HepG2 (cell line): ENCODE results near the gene SND1. TPM values are rescaled to one million over a fixed set of nuclear protein-coding genes. Genes with fewer than 3 reads are reported as not detected.

ENCODE experiments used
- ATF2 ChIP-seq: sonication (generic); formaldehyde crosslinking; IDR thresholded peaks from 2 replicates; pipeline ENCODE4 v1.4.0; 2020; ENCODE audit warnings: missing genetic modification reagents
- GRHL1 ChIP-seq: sonication (generic); formaldehyde crosslinking; conservative IDR thresholded peaks from 2 replicates; pipeline ENCODE4 v1.8.0; 2022; ENCODE audit warnings: missing genetic modification reagents
- LCORL ChIP-seq, 2 experiments: fragments of 450-650 bp in 1 of 2; sonication (generic) in 1 of 2; formaldehyde crosslinking in 1 of 2; IDR thresholded peaks; 2 replicates each; pipeline versions ENCODE4 v1.5.0 to v1.6.1; 2017 to 2020; ENCODE audit warnings: antibody characterized with exemption in 1 of 2, missing genetic modification reagents in 1 of 2
- MAX ChIP-seq: IDR thresholded peaks from 2 replicates; pipeline ENCODE4 v1.6.1; 2012; ENCODE audit warnings: inconsistent platforms
- MED8 ChIP-seq: sonication (generic); formaldehyde crosslinking; IDR thresholded peaks from 2 replicates; pipeline ENCODE4 v1.8.1; 2023; ENCODE audit warnings: mild to moderate bottlenecking, missing genetic modification reagents; ENCODE audit not compliant: insufficient replicate concordance
- MEIS2 ChIP-seq: sonication (generic); formaldehyde crosslinking; IDR thresholded peaks from 2 replicates; pipeline ENCODE4 v1.9.0; 2021; ENCODE audit warnings: mild to moderate bottlenecking, missing genetic modification reagents
- PHF20 ChIP-seq: sonication (generic); formaldehyde crosslinking; IDR thresholded peaks from 2 replicates; pipeline ENCODE4 v1.5.0; 2020; ENCODE audit warnings: mild to moderate bottlenecking, missing genetic modification reagents
- POLR2A ChIP-seq, 2 experiments: IDR thresholded peaks; 2 replicates each; pipeline ENCODE4 v1.6.1; 2011; ENCODE audit warnings: low read depth in 2 of 2, low read length in 2 of 2, mild to moderate bottlenecking in 1 of 2, moderate library complexity in 1 of 2; ENCODE audit not compliant: insufficient read depth in 1 of 2
- RXRB ChIP-seq: IDR thresholded peaks from 2 replicates; pipeline ENCODE4 v1.6.1; 2016; ENCODE audit warnings: borderline replicate concordance, missing genetic modification reagents, missing compliant biosample characterization
- SALL1 ChIP-seq: sonication (generic); formaldehyde crosslinking; IDR thresholded peaks from 2 replicates; pipeline ENCODE4 v1.8.0; 2022; ENCODE audit warnings: mild to moderate bottlenecking, missing genetic modification reagents
- SMAD9 ChIP-seq: sonication (generic); formaldehyde crosslinking; IDR thresholded peaks from 2 replicates; pipeline ENCODE4 v1.5.1; 2020; ENCODE audit warnings: mild to moderate bottlenecking, missing genetic modification reagents
- YY1 ChIP-seq: IDR thresholded peaks from 2 replicates; pipeline ENCODE4 v1.6.1; 2011; ENCODE audit warnings: low read length, low read depth, moderate library complexity, mild to moderate bottlenecking; ENCODE audit not compliant: insufficient read depth, insufficient replicate concordance
- ZNF275 ChIP-seq: sonication (generic); formaldehyde crosslinking; IDR thresholded peaks from 2 replicates; pipeline ENCODE4 v1.8.0; 2022; ENCODE audit warnings: missing genetic modification reagents, mild to moderate bottlenecking, inconsistent platforms, borderline replicate concordance
- ZNF33A ChIP-seq: sonication (generic); formaldehyde crosslinking; IDR thresholded peaks from 2 replicates; pipeline ENCODE4 v1.5.1; 2020; ENCODE audit warnings: missing genetic modification reagents, mild to moderate bottlenecking, moderate library complexity, borderline replicate concordance
- ZNF34 ChIP-seq: sonication (generic); formaldehyde crosslinking; IDR thresholded peaks from 2 replicates; pipeline ENCODE4 v1.4.0; 2020; ENCODE audit warnings: mild to moderate bottlenecking, missing genetic modification reagents, borderline replicate concordance
- ZNF512B ChIP-seq: sonication (generic); formaldehyde crosslinking; IDR thresholded peaks from 2 replicates; pipeline ENCODE4 v1.5.1; 2020; ENCODE audit warnings: missing genetic modification reagents, mild to moderate bottlenecking, borderline replicate concordance
- ZNF574 ChIP-seq: sonication (generic); formaldehyde crosslinking; IDR thresholded peaks from 2 replicates; pipeline ENCODE4 v1.4.0; 2020; ENCODE audit warnings: missing genetic modification reagents
- ZNF850 ChIP-seq: sonication (generic); formaldehyde crosslinking; conservative IDR thresholded peaks from 2 replicates; pipeline ENCODE4 v1.9.0; 2021; ENCODE audit warnings: mild to moderate bottlenecking, missing genetic modification reagents
- polyA plus RNA-seq, 8 experiments: library from polyadenylated mRNA; depleted of rRNA in 3 of 8; stranded (reverse) in 7 of 8; unstranded in 1 of 8; fragments of >200 nt; fragmentation: Illumina TruSeq in 4 of 8; extraction: Trizol in 4 of 8; gene quantifications; 2 replicates each; pipeline versions ENCODE4 v1.2.1 to v1.2.3, GENCODE V29; 2011 to 2016; ENCODE audit warnings: low read depth in 4 of 8, missing spikeins in 1 of 8, mixed read lengths in 1 of 8; ENCODE audit not compliant: insufficient read depth in 1 of 8
- total RNA-seq, 5 experiments: library from RNA; depleted of rRNA; stranded (reverse); fragments of >200 nt; fragmentation: Illumina TruSeq; extraction: Trizol; gene quantifications; 2 replicates each; pipeline ENCODE4 v1.2.3, GENCODE V29; 2016; ENCODE audit warnings: low read depth in 1 of 5

Gene SND1
- total and polyA plus RNA-seq, 2 of the 13 experiments (the other 11 are each of a cell fraction or from before 2014, with no cell fraction given) = 110 to 182 TPM

- TF ChIP-seq ZNF275 (CRISPR knock-in tag) = 0 out of 2 replicates have a peak, but pooled peaks have one; percentile 34
- no peak for TF ChIP-seq ZNF850 (CRISPR knock-in tag)
- no peak for TF ChIP-seq GRHL1 (CRISPR knock-in tag)
- no peak for TF ChIP-seq ZNF33A
- TF ChIP-seq ZNF34 (CRISPR knock-in tag) = no peak
- TF ChIP-seq MEIS2 (CRISPR knock-in tag) = peak; percentile 74; the same call in 1 of the 2 replicates
- peak; percentile 50; the same call in 1 of the 2 replicates for TF ChIP-seq SALL1 (CRISPR knock-in tag)
- no peak for TF ChIP-seq MED8 (CRISPR knock-in tag)
- TF ChIP-seq MAX = peak; percentile 98
- TF ChIP-seq SMAD9 (CRISPR knock-in tag) = no peak
- peak; percentile 53 for TF ChIP-seq YY1
- TF ChIP-seq PHF20 (CRISPR knock-in tag) = no peak
- TF ChIP-seq ZNF512B (CRISPR knock-in tag) = no peak
- no peak for TF ChIP-seq POLR2A (IDR thresholded peaks at IDR 0.05; ENCODE audit: insufficient read depth in 1 of 2, low read depth in 2 of 2, low read length in 2 of 2)
- no peak for TF ChIP-seq RXRB
- no peak for TF ChIP-seq ATF2 (CRISPR knock-in tag)
- 0 out of 2 replicates have a peak, but pooled peaks have one; percentile 31 for TF ChIP-seq ZNF574 (CRISPR knock-in tag)
- TF ChIP-seq LCORL (IDR thresholded peaks at IDR 0.05) = no peak
- TF ChIP-seq LCORL (CRISPR knock-in tag; IDR thresholded peaks at IDR 0.05) = 0 out of 2 replicates have a peak, but pooled peaks have one; percentile 14
Observed at GRCh38 chr7:128135515-128136214, 483.7 kb downstream of the SND1 start (continued).
